Bronchial epithelial cell (primary cell): ENCODE results near the gene ADGRG6. TPM values are rescaled to one million over a fixed set of nuclear protein-coding genes. Genes with fewer than 3 reads are reported as not detected.

ENCODE experiments used
- DNase-seq: peaks from one replicate; pipeline ENCODE4 v3.0.0-alpha.2; 2010; ENCODE audit warnings: low read depth
- FAIRE-seq: peaks from 2 replicates; lab custom pipeline; 2011; peaks lifted over from hg19 to GRCh38; lab: Jason Lieb, UNC
- H3K27me3 ChIP-seq: 2 replicates; pipeline ENCODE4 v1.5.1; 2011; ENCODE audit warnings: low read length; ENCODE audit not compliant: control insufficient read depth, insufficient read depth
- H3K36me3 ChIP-seq: 2 replicates; pipeline ENCODE4 v1.5.1; 2011; ENCODE audit warnings: low read length; ENCODE audit not compliant: control insufficient read depth, insufficient read depth
- H3K4me3 ChIP-seq: 2 replicates; pipeline ENCODE4 v1.5.1; 2011; ENCODE audit warnings: mild to moderate bottlenecking, low read depth, low read length, control low read depth
- CTCF ChIP-seq: IDR thresholded peaks from 2 replicates; pipeline ENCODE4 v1.5.1; 2011; ENCODE audit warnings: mild to moderate bottlenecking, moderate library complexity, low read length, control low read depth, inconsistent platforms; ENCODE audit not compliant: insufficient read depth, severe bottlenecking
- total RNA-seq: library from RNA; depleted of rRNA; stranded (reverse); fragments of >200 nt; gene quantifications from 2 replicates; pipeline ENCODE4 v1.2.1, GENCODE V29; 2014

ADGRG6 gene
- total RNA-seq, 1 donor from 2014 or later: 12.4 TPM

GRCh38 chr6:142429195-142429594, 127.4 kb downstream of the ADGRG6 start:
- Histone ChIP-seq H3K36me3 (no peaks in the 10 kb centered on the region), H3K27me3 (no peaks in the 10 kb centered on the region), H3K4me3 (no peak overlapping the region)
- FAIRE-seq: no peak
- no peak for TF ChIP-seq CTCF
- peak; percentile 69 for DNase-seq

- no peak overlapping the region for H3K4me3 ChIP-seq
- no peak for DNase-seq
- no peaks in the 10 kb centered on the region for H3K27me3 ChIP-seq
- peaks cover 2% of the 10 kb centered on the region for H3K36me3 ChIP-seq
- no peak for TF ChIP-seq CTCF
- no peak for FAIRE-seq
Measured at GRCh38 chr6:142433419-142433818, 131.6 kb downstream of the ADGRG6 start.

- H3K4me3 ChIP-seq: no peak overlapping the region
- FAIRE-seq (no peak), DNase-seq (no peak)
- no peaks in the 10 kb centered on the region for H3K27me3 ChIP-seq
- no peak for TF ChIP-seq CTCF
- H3K36me3 ChIP-seq: peaks cover 5% of the 10 kb centered on the region
Measured at GRCh38 chr6:142438898-142439297, 137.1 kb downstream of the ADGRG6 start.

GRCh38 chr6:142440600-142441293, 138.9 kb downstream of the ADGRG6 start:
- Histone ChIP-seq H3K4me3 (no peak overlapping the region), H3K27me3 (no peaks in the 10 kb centered on the region), H3K36me3 (peaks cover 4% of the 10 kb centered on the region)
- TF ChIP-seq CTCF: no peak
- FAIRE-seq (no peak), DNase-seq (no peak)

GRCh38 chr6:142441716-142442115, 139.9 kb downstream of the ADGRG6 start:
- no peaks in the 10 kb centered on the region for H3K27me3 ChIP-seq
- DNase-seq: no peak
- H3K36me3 ChIP-seq: peaks cover 3% of the 10 kb centered on the region
- H3K4me3 ChIP-seq: no peak overlapping the region
- no peak for TF ChIP-seq CTCF
- no peak for FAIRE-seq

- FAIRE-seq: no peak
- no peak for DNase-seq
Measured at GRCh38 chr6:142443102-142443501, 141.3 kb downstream of the ADGRG6 start.

More at GRCh38 chr6:142443102-142443501, 141.3 kb downstream of the ADGRG6 start:
- Histone ChIP-seq H3K36me3 (peaks cover 3% of the 10 kb centered on the region), H3K27me3 (no peaks in the 10 kb centered on the region), H3K4me3 (no peak overlapping the region)
- TF ChIP-seq CTCF: no peak
